ENCODE data around the gene PXN.

The PXN gene

DNA sequence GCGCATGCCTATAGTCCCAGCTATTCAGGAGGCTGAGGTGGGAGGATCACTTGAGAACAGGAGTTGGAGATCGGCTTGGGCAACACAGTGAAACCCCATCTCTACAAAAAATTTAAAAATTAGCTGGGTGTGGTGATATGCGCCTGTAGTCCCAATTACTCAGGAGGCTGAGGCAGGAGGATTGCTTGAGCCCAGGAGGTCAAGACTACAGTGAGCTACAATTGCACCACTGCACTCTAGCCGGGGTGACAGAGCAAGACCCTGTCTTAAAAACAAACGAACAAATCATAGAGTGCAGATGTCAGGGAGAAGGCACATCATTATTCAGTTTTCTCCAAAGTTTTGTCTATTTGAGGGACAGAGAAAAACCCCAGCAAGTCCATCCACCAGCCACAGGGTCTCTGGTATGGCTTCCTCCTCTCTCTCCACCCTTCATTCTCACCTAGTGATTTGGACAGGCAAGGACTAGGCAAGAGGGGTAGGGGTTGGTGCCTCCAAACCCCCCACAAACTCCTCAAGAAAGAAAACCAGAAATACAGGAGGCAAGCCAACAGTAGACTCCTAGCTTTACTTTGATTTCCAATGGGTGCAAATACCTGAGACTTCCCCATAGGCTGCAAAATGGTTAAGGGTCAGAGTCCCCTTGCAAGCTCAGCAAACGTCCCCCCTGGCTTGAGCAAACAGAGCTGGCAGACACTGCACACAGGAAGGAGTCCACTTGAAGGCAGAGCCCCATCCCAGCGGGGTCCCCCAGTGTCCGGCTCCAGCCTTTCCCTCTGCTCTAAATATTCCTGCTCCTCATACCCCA, 38.1 kb downstream of the PXN start:
- Histone ChIP-seq H3K9me3 (ENCODE audit: control insufficient read depth in 5 of 5, low read length in 5 of 5) (no peaks in the 10 kb centered on the region), H3K4me3 (ENCODE audit: low read depth in 1 of 5, low read length in 5 of 5) (peak overlapping the region in 1 of 5 donors; percentile 56), H3K9ac (ENCODE audit: low read length in 5 of 5) (peak overlapping the region in 2 of 5 donors; percentile 26 to 46), H3K27ac (ENCODE audit: low read depth, low read length) (peak overlapping the region; percentile 30), H3K36me3 (ENCODE audit: control insufficient read depth in 5 of 5, insufficient read depth in 5 of 5, low read length in 5 of 5) (peaks cover 0 to 26% (median 25%) of the 10 kb centered on the region in 5 donors), H3K4me1 (ENCODE audit: control insufficient read depth in 5 of 5, insufficient read depth in 5 of 5, low read length in 5 of 5) (peaks cover 43 to 81% (median 74%) of the 10 kb centered on the region in 5 donors), H3K27me3 (ENCODE audit: control insufficient read depth in 5 of 5, insufficient read depth in 4 of 5, low read length in 5 of 5) (no peaks in the 10 kb centered on the region)

DNA sequence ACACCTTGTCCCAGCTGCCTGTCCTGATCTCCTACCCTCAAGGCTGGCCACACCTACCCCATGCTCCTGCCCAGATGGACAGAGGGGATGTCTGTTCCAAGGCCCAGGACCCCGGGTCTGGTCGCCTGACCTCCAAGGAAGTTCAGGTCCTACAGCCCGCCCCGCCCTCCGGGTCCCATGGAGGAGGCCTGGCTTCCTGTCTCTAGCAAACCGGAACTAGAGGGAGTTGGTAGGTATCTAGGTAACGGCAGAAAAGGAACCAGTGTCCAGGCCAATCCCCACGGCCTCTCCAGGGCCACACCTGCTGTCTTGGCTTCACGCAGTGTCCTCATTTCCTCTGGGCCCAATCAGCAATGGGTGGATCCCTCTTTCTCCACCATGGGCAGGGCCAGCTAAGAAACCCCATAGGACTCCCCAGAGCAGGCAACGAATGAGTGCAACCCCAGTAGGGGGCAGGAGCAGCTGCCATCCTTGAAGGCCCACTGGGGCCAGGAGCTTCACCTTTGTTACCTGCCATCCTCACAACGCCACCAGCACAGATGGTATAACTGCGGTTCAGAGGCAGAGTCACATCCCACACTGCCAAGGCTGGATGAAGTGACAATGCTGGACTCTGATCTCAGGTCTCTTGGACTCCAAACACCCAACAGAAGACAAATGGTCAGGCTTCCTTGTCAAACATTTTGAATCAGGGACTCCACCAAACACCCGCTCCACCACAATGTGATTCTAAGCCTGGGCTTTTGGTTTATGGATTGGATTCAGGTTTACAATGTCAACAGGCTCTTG, 39.5 kb downstream of the PXN start:
- Histone ChIP-seq H3K4me3 (ENCODE audit: low read depth in 1 of 5, low read length in 5 of 5) (peak overlapping the region in 1 of 5 donors; percentile 5), H3K9ac (ENCODE audit: low read length in 5 of 5) (peak overlapping the region in 3 of 5 donors; percentile 41 to 46 (median 45)), H3K4me1 (ENCODE audit: control insufficient read depth in 5 of 5, insufficient read depth in 5 of 5, low read length in 5 of 5) (peaks cover 32 to 67% (median 60%) of the 10 kb centered on the region in 5 donors), H3K27ac (ENCODE audit: low read depth, low read length) (peak overlapping the region; percentile 57), H3K36me3 (ENCODE audit: control insufficient read depth in 5 of 5, insufficient read depth in 5 of 5, low read length in 5 of 5) (peaks cover 0 to 40% (median 39%) of the 10 kb centered on the region in 5 donors), H3K9me3 (ENCODE audit: control insufficient read depth in 5 of 5, low read length in 5 of 5) (no peaks in the 10 kb centered on the region), H3K27me3 (ENCODE audit: control insufficient read depth in 5 of 5, insufficient read depth in 4 of 5, low read length in 5 of 5) (no peaks in the 10 kb centered on the region)

DNA sequence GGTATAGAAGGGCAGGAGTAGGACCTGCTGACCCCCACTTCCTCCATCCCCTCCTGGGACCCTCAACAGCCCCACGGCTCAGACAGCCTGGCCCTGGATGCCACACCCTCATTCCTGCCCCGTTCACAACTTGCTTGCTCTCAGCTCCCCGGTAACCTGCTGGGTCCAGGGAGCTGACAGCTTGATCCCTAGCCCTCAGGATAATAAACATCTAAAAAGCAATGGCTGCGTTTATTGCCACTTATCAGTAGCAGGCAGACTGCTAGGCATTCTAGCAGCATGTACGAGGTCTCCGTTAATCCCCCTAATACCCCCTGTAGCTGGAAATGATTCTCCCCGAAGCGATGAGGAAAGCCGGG, 40.4 kb downstream of the PXN start:
- no peaks in the 10 kb centered on the region for H3K9me3 ChIP-seq (ENCODE audit: control insufficient read depth in 5 of 5, low read length in 5 of 5)
- no peak overlapping the region for H3K4me3 ChIP-seq (ENCODE audit: low read depth in 1 of 5, low read length in 5 of 5)
- peaks cover 29 to 58% (median 51%) of the 10 kb centered on the region in 5 donors for H3K4me1 ChIP-seq (ENCODE audit: control insufficient read depth in 5 of 5, insufficient read depth in 5 of 5, low read length in 5 of 5)
- H3K27me3 ChIP-seq (ENCODE audit: control insufficient read depth in 5 of 5, insufficient read depth in 4 of 5, low read length in 5 of 5): no peaks in the 10 kb centered on the region
- H3K9ac ChIP-seq (ENCODE audit: low read length in 5 of 5): peak overlapping the region in 1 of 5 donors; percentile 41
- H3K27ac ChIP-seq (ENCODE audit: low read depth, low read length): peak overlapping the region; percentile 57
- peaks cover 0 to 49% (median 48%) of the 10 kb centered on the region in 5 donors for H3K36me3 ChIP-seq (ENCODE audit: control insufficient read depth in 5 of 5, insufficient read depth in 5 of 5, low read length in 5 of 5)

DNA sequence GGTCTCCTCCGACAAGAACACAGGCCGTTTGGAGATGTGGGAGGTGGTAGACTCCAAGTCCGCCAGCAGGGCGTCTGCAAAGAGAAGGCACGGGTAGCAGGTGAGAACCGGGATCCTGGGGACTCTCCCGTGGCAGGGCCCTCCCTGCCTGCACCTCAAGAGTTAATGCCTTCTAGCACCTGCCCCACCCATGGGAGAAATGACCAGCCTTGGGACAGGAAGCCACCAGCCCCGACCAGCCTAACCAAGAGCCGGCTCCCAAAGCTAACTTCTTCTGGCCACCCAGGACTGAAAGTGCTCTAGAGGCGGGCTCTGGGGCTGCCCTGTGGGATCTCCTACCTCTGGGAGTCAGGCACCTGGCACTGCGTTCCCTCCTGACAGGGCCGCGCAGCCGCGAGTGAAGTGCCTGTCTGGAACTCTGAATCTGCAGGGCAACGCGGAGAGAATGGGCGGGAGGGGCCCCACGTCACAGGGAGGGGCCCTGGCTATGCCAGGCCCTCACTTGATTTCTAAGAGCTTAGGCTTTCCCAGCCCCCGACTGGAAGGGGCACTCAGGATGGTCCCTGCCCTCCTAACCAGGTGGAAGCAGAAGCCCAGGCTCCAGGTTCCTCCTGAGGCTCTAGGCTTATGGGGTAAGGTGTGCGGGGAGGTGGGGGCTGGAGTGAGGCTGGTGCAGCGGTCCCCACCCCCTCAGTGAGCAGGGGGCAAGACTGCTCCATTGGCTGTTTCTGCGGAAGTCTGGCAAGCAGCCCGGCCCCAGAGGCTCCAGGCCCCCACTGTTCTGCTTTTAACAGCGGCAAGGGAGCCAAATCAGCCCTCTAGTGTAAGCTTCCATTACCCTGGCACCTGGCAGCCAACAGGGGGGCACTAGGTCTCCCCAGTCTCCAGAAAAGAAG, 41.0 kb downstream of the PXN start:
- H3K36me3 ChIP-seq (ENCODE audit: control insufficient read depth in 5 of 5, insufficient read depth in 5 of 5, low read length in 5 of 5): peaks cover 0 to 55% (median 54%) of the 10 kb centered on the region in 5 donors
- peak overlapping the region in 2 of 5 donors; percentile 14 to 39 for H3K4me3 ChIP-seq (ENCODE audit: low read depth in 1 of 5, low read length in 5 of 5)
- peak overlapping the region; percentile 57 for H3K27ac ChIP-seq (ENCODE audit: low read depth, low read length)
- no peaks in the 10 kb centered on the region for H3K27me3 ChIP-seq (ENCODE audit: control insufficient read depth in 5 of 5, insufficient read depth in 4 of 5, low read length in 5 of 5)
- H3K4me1 ChIP-seq (ENCODE audit: control insufficient read depth in 5 of 5, insufficient read depth in 5 of 5, low read length in 5 of 5): peaks cover 25 to 52% (median 45%) of the 10 kb centered on the region in 5 donors
- H3K9me3 ChIP-seq (ENCODE audit: control insufficient read depth in 5 of 5, low read length in 5 of 5): no peaks in the 10 kb centered on the region
- peak overlapping the region in 2 of 5 donors; percentile 23 to 41 for H3K9ac ChIP-seq (ENCODE audit: low read length in 5 of 5)

DNA sequence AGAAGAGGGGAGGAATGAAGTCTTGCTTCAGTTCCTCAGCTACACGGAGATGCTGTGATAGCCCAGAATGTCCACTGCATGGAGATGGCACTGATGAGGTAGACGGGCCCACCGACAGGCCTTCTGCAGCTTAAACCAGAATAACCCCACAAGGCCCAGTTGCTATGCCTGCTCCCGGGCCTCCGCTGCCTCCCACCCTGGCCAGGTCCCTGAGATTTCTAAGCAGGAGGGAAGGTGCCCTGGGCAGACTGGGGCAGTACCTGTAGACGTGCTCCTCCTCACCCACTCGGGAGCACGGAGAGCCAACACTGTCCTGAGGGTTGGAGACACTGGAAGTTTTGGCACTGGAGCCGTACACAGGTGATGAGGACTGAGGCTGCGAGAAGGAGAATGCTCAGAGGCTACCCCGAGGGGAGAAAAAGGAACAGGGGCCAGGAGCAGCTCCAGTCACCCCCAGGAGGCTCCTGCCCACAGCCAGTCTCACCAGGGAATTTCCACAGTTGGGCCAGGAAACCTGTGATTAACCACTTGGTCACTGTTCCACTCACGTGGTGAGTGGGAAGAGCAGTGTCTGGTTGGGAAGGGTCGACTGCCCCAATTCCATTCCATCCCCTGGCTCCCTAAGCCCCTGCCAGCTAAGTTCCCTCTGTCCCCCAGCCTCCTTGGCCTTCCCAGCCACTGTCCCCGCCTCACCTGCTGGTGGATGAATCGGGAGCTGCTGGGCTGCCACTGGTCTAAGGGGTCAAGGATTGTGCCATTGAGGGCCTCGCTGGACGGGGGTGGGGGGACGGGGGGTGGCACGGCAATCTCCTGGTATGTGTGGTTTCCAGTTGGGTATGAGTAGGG, 41.8 kb downstream of the PXN start:
- Histone ChIP-seq H3K4me1 (ENCODE audit: control insufficient read depth in 5 of 5, insufficient read depth in 5 of 5, low read length in 5 of 5) (peaks cover 19 to 43% (median 36%) of the 10 kb centered on the region in 5 donors), H3K4me3 (ENCODE audit: low read depth in 1 of 5, low read length in 5 of 5) (no peak overlapping the region), H3K27ac (ENCODE audit: low read depth, low read length) (no peak overlapping the region), H3K36me3 (ENCODE audit: control insufficient read depth in 5 of 5, insufficient read depth in 5 of 5, low read length in 5 of 5) (peaks cover 0 to 64% (median 63%) of the 10 kb centered on the region in 5 donors), H3K9ac (ENCODE audit: low read length in 5 of 5) (no peak overlapping the region), H3K9me3 (ENCODE audit: control insufficient read depth in 5 of 5, low read length in 5 of 5) (no peaks in the 10 kb centered on the region), H3K27me3 (ENCODE audit: control insufficient read depth in 5 of 5, insufficient read depth in 4 of 5, low read length in 5 of 5) (no peaks in the 10 kb centered on the region)

DNA sequence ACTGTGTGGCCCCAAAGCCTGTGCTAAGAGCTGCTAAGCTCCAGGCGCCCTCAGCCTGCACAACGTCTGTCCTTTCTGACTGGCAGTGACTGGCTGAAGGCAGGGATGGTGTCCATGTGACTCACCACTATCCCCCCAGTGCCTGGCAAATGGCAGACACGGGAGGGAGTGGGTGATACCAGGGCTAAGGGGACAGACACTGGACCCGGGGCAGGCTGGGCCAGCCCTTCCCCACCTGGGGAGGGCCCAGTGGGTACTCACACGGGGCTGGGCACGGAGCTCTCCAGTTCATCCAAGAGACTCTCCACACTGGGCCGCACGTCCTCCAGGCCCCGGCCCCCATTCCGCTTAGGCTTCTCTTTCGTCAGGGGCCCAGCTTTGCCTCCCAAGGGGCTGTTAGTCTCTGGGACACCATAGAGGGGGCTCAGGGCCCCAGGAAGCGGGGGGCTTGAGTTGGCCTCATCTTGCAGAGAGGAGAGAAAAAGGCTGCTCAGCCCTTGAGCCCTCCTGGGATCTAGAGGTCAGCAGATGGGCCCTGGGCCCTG, 43.2 kb downstream of the PXN start:
- no peak overlapping the region for H3K27ac ChIP-seq (ENCODE audit: low read depth, low read length)
- no peak overlapping the region for H3K4me3 ChIP-seq (ENCODE audit: low read depth in 1 of 5, low read length in 5 of 5)
- H3K27me3 ChIP-seq (ENCODE audit: control insufficient read depth in 5 of 5, insufficient read depth in 4 of 5, low read length in 5 of 5): no peaks in the 10 kb centered on the region
- peaks cover 13 to 30% (median 27%) of the 10 kb centered on the region in 5 donors for H3K4me1 ChIP-seq (ENCODE audit: control insufficient read depth in 5 of 5, insufficient read depth in 5 of 5, low read length in 5 of 5)
- H3K36me3 ChIP-seq (ENCODE audit: control insufficient read depth in 5 of 5, insufficient read depth in 5 of 5, low read length in 5 of 5): peaks cover 0 to 71% (median 67%) of the 10 kb centered on the region in 5 donors
- H3K9me3 ChIP-seq (ENCODE audit: control insufficient read depth in 5 of 5, low read length in 5 of 5): no peaks in the 10 kb centered on the region
- no peak overlapping the region for H3K9ac ChIP-seq (ENCODE audit: low read length in 5 of 5)

DNA sequence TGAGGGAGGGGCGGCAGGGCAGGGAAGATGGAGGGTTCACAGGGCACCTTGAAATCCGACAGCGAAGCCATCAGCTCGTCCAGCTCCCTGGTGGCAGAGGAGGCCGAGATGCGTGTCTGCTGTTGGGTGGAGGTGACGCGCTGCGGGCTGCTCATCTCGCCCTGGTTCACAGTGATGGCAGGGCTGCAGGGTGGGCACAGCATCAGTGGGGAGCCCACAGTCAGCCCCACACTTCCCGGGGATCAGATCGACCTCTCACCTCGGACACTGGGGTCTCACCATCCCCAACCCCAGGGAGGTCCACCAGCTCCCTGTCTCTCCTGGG, 44.0 kb downstream of the PXN start:
- H3K27me3 ChIP-seq (ENCODE audit: control insufficient read depth in 5 of 5, insufficient read depth in 4 of 5, low read length in 5 of 5): no peaks in the 10 kb centered on the region
- peaks cover 0 to 74% (median 70%) of the 10 kb centered on the region in 5 donors for H3K36me3 ChIP-seq (ENCODE audit: control insufficient read depth in 5 of 5, insufficient read depth in 5 of 5, low read length in 5 of 5)
- H3K27ac ChIP-seq (ENCODE audit: low read depth, low read length): no peak overlapping the region
- no peak overlapping the region for H3K4me3 ChIP-seq (ENCODE audit: low read depth in 1 of 5, low read length in 5 of 5)
- no peak overlapping the region for H3K9ac ChIP-seq (ENCODE audit: low read length in 5 of 5)
- peaks cover 9 to 25% (median 24%) of the 10 kb centered on the region in 5 donors for H3K4me1 ChIP-seq (ENCODE audit: control insufficient read depth in 5 of 5, insufficient read depth in 5 of 5, low read length in 5 of 5)
- no peaks in the 10 kb centered on the region for H3K9me3 ChIP-seq (ENCODE audit: control insufficient read depth in 5 of 5, low read length in 5 of 5)

DNA sequence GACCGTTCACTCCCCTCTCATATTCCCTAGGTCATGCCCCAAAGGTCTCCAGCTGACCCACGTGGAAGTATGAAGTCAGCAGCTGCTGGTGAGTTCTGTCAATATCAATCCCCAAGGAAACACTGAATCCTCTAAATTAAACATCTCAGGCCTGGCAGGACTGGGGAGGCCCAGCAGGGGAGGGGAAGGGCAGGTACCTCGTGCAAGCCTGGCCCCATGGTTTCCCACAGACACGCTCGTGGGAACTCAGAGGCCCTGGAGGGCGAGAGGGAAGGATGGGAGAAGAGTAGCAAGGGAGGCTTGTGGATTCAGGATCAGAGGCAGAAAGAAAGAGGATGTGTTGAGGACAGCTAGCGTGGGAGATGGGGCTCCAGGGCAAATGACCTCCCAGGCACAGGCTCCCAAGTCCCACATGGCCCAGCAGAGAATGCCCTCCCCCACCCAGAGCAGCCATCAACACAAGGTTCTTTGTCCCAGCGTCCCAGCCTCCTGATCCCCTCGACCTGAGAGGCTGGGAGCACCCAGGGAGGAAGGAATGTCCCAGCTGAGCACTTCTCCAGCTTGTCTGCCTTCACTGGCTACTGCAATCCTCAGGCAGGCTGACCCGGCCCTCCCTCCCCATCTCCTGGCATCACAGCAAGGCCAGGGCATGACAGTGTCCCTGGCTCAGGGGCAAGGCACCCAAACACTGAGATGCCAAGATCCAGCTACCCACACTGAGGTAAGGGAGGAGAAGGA, 44.5 kb downstream of the PXN start:
- Histone ChIP-seq H3K27ac (ENCODE audit: low read depth, low read length) (no peak overlapping the region), H3K27me3 (ENCODE audit: control insufficient read depth in 5 of 5, insufficient read depth in 4 of 5, low read length in 5 of 5) (no peaks in the 10 kb centered on the region), H3K9ac (ENCODE audit: low read length in 5 of 5) (no peak overlapping the region), H3K36me3 (ENCODE audit: control insufficient read depth in 5 of 5, insufficient read depth in 5 of 5, low read length in 5 of 5) (peaks cover 0 to 74% (median 69%) of the 10 kb centered on the region in 5 donors), H3K4me1 (ENCODE audit: control insufficient read depth in 5 of 5, insufficient read depth in 5 of 5, low read length in 5 of 5) (peaks cover 4 to 20% (median 18%) of the 10 kb centered on the region in 5 donors), H3K4me3 (ENCODE audit: low read depth in 1 of 5, low read length in 5 of 5) (no peak overlapping the region), H3K9me3 (ENCODE audit: control insufficient read depth in 5 of 5, low read length in 5 of 5) (no peaks in the 10 kb centered on the region)

All from subcutaneous abdominal adipose tissue (tissue), 5 donors.